A204.1 (cell line): ENCODE results near the gene SRPRA.
A peak's percentile ranks its signal among the peaks of the same experiment; 100 is the strongest.
"Not testable (repeated sequence)": the region's sequence is repeated elsewhere in the genome, so short reads cannot be mapped to it uniquely, and the experiment has no call there.

Source experiments
- FAIRE-seq: peaks from 2 replicates; lab custom pipeline; 2012; peaks lifted over from hg19 to GRCh38; lab: Jason Lieb, UNC

SRPRA gene

DNA sequence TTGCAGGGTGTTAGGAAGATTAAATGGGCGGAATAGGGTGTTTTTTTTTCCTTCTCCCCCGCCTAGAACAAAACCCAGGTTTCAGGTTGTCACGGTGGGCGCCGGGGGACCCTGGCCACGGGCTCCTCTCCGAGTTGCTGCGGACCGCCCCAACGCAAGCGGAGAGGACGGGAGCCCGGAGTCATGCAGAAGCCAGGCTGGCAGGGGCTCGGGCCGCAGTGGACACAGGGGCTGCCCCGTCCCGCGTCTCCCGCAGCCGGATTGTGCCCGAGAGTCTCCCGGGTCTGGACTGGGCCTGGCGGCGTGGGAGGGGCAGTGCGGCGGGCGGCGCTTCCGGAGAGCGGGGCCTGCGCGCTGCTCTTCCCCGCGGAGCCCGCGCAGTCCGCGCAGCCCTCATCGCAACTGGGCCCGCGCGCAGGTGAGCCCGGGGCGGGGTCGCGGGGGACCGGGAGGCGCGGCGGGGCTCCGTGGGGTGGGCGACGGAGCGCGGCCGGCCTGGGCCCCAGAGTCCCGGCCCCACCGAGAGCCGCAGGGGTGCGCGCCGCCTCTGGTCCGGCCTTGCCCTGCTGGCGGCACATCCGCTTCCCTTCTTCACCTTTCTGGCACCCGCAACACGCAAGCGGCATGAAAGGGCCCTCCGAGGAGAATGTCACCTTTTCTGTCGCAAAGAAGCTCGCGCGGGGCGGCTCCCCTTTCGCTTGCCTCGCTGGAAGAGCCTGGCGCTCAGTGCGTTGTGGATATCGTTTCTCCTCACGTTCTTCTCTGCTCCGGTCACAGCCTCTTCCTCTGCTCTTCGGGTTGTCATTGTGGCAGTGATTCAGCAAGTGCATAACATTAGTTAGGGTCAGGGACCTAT is 14.3 kb upstream of the SRPRA start, which contains the start of gene TIRAP:
Gene TIRAP, plus strand, starts transcription at position 358 of the 856 bp plus-strand sequence. CDS start 7,802 bp downstream, outside the sequence.
- FAIRE-seq: no peak

DNA sequence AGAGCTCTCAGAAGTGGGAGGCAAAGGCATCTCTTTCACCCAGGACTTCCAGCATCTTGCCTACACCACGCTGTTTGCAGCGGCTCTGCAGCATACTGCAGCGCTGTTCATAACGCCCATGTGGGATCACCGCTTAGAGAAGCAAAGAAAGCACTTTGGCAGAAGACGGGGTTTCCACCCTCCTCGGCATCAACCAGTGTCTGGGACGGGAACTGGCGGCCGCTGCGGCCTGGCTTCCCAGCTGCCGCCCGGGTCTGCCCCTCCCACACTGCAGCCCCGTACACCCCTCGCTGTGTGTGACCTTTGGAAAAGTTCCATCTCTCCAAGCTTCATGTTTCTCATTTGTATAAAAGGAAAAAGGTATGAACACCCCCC is 13.7 kb upstream of the SRPRA start:
- FAIRE-seq: no peak

DNA sequence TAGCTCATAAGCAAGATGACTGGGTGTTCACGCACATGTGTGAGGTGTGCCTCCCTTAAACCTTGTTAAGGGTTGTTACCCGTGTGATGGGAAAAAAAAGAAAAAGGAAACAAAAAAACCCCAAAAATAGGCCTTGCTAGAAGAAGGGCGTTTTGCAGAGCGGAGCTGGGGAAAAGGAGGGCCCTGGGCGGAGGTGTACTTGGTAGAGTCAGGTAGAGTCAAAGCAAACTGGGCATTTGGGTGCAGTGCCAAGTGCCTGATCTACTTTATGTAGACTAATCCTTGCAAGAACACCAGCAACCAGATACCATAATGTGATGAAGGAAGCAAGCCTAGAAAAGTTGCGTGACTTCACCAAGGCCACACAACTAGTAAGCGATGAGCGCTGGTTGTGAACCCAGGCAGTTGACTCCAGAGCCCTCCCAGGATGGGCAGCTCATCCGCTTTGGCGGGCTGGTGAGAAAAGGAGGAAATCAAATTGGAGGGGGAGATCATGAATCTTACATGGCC is 13.0 kb upstream of the SRPRA start:
- FAIRE-seq: no peak

DNA sequence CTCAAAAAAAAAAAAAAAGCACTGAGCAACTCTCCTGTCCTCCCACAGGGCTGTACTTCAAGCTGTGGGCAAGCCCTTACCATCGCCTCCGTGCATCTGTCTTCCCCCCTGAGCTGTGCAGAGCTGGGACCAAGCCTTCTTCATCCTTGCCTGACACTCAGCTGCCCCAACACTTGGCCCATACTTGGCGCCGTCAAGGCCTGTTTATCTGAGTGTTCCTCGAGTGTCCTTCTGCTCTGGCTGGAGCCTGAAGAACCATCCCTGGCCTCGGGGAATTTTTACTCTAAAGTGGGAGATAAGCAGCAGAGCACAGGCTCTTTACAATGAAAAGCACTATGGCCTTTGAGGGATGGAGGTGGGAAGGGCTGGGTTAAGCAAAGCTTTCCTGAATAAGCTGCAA is 12.6 kb upstream of the SRPRA start:
- no peak for FAIRE-seq

DNA sequence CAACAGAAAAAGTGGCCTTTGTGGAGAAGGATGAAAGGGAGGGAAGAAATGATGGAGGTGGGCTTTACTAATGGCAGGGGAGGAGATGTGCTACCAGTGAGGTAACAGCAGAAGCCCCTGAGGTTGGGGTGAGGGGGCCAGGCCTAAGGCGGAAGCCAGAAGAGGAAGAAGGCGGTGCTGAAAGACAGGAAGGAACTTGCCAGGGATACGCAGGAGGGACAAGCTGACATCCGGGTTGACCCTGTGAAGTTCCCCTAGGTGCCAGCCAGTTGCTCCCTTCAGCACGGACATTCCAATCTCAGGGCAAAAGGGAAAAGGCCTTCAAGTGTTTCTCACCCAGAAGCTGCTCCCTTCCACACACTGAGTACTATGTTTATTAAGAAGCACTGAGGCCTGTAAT is 11.9 kb upstream of the SRPRA start:
- no peak for FAIRE-seq

DNA sequence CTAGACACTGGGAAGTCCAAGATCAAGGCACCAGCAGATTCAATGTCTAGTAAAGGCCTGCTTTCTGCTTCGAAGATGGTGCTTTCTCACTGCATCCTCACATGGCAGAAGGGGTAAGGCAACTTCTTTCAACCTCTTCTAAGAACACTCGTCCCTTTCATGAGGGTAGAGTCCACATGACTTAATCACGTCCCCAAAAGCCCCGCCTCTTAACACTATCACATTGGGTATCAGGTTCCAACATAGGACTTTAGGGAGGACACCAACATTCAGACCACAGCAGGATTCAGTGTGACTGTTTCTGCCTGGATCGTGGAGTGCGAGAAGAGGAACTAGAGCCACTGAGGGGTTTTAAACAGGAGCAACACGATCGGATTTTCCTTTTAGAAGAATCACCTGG is 10.5 kb upstream of the SRPRA start:
- no peak for FAIRE-seq

DNA sequence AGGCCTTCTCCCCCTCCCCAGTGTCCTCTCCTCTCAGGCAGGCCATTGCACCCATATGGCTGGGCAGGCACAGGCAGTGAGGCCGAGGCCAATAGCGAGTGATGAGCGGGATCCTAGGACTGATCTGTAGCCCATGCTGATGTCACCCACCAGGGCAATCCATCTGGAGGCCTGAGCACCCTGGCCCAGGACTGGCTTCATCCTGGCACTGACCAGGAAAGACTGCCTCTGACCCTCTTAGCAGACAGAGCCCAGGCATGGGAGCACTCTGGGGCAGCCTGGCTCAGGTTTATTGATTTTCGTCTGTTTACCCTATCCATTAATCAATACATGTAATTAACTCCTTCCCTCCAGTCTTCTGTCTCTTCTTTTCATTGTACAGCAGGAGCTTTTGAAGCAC is 9.1 kb upstream of the SRPRA start:
- no peak for FAIRE-seq

DNA sequence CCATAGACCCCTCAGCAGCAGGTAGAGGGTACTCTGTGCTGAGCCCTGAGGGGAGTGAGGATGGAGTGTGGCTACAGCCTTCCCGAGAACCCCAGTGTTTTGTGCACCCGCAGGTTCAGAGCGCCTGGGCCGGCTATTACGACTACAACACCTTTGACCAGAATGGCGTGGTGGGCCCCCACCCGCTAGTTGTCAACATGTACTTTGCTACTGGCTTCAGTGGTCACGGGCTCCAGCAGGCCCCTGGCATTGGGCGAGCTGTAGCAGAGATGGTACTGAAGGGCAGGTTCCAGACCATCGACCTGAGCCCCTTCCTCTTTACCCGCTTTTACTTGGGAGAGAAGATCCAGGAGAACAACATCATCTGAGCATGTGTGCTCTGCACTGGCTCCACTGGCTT is 8.6 kb upstream of the SRPRA start:
- FAIRE-seq: no peak

DNA sequence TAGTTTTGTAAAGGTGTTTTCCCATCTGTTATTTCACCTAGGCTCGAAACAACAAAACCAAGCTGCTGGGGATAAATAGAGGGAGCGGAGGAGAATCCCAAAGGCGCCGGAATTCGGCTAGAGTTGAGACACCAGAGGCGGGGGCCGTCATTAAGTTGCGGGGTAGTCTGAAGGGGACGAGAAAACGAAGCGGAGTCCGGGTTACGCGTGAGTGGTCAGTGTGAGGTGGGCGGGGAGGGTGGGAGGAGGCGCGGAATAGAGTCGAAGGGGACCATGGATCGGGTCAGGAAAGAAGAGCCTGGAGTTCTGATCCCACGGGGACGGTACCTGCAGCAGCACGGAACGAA is 361 bp downstream of the SRPRA start:
- no peak for FAIRE-seq

DNA sequence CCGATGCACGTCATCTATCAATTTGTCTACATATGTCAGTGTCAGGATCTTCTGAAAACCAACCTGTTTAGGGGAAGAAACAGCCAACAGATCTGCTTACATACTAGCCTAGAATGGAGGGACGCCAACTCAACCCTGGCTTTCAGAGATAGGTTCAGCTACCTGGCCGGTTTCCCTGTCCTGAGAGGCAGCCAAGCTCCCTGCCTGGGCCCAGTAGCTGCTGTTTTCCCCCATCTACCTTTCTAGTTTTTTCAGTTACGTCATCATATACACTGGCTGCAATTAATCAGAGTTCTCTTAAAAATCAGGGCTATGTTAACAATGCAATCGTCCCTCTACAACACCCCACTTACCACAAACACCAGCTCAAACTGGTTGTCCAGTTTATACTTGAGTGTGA is 1.0 kb downstream of the SRPRA start:
- FAIRE-seq: no peak

DNA sequence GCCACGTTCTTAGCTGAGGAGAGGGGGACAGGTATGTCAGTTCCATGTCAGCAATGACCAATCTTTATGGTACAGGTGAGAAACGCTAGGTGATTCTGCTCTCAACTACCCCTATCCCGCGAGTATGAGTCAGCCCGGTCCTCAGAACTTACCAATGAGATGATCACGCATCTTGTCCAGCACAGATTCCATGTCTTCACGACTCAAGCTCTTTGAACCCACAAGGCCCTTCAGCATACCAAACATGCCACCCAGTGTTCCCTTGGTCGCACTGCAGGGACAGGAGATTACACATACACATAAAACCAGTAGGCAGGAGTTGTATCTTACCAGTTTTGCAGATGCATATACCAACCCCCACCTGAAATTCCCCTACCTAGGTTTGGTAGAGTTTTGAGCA is 2.9 kb downstream of the SRPRA start:
- no peak for FAIRE-seq

DNA sequence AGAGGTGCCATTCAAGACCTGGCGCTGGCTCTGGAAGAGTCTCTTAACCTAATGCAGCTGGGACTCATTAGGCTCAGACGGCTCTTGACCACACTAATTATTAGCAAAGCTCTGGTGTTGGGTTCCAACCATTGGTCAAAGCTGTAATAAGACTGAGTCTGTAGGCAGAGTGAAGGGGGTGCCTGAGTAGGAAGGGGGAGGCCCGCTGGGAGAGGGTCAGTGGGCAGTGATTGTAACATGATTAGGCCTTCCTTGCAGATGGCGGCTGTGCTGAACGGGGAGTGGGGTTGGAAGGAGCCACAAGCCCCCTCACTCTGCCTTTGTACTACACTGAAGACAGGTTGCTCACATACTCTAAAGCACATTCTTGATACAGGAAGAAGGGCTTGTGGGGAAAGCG is 5.2 kb downstream of the SRPRA start:
- no peak for FAIRE-seq

DNA sequence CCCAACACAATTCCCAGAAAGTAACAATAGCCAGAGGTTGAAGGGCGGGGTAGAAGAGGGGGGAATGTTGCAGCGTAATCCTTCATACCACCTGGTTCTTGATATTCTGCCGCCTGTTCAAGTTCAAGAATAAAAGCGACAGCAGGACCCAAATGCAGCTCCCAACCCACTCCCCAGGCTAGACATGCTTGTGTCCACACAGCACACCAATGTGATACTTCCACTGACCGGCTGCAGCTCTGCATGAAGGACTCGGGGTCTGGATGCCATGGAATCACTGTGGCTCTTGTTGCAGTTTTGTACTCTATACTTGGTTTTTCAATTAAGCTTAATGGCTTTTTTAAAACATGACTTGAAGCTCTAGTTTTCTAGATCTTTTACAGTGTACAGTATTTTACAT is 6.5 kb downstream of the SRPRA start:
- FAIRE-seq: no peak

DNA sequence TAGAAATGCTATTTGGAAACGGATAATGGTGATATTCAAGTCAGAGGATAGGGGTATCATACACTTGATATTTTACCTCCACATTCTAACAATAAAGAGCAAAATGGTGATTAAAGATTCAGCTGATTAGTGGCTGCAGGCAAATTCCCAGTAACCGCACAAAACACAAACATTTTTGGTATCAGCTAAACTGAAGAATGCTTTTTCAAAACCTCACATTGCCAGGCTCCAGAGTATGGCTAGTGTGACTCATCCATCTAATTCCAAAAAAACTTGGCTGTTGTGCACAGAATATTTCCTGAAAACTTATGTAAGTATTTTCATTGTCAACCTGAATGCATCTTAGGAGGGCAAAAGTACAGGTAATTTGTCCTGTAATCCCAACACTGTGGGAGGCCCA is 10.9 kb downstream of the SRPRA start:
- FAIRE-seq: no peak

DNA sequence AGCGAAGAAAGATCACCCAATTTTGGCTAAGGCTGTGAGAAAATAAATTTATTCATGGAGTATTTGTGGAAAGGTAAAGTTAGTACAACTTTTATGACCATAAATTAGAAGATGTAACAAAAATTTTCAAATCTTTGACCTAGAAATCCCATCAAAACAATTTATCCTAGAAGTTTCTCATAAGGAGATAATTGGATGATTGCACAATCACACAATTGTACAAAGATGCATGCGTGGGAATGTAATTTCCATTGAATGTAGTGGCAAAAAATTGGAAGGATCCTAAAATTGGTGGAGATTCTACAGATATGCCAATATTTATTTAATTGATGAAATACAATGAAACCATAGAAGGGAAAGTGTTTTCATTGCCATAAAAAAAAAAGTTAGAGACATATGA is 11.6 kb downstream of the SRPRA start:
- no peak for FAIRE-seq

DNA sequence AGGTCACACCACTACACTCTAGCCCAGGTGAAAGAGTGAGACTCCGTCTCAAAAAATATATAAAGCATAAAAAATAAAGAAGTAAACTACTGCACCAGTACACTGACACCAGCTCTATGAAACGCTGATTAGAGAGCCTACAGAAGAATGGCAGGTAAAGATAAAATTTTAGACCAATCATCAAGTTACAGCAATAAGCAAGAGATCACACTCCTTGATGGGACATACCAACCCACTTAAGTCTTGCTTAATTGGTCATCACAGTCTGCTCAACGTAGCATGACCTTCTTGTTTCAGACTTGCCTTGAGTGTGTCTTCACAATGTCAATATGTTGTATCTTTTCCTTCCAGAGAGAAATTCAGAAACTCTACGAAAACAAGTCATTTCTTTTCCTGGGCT is 12.5 kb downstream of the SRPRA start:
- no peak for FAIRE-seq

DNA sequence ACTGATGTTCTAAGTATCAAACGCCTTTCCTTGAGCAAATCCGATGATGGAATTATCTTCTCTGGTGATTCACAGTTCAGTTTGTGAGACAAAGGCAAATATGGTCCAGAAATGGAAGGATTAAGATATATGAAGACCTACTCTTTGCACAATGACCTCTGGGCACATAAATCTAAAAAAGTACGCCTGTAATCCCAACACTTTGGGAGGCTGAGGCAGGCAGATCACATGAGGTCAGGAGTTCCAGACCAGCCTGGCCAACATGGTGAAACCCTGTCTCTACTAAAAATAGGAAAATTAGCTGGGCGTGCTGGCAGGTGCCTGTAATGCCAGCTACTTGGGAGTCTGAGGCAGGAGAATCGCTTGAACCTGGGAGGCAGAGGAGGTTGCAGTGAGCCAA is 13.2 kb downstream of the SRPRA start:
- not testable (repeated sequence) for FAIRE-seq

DNA sequence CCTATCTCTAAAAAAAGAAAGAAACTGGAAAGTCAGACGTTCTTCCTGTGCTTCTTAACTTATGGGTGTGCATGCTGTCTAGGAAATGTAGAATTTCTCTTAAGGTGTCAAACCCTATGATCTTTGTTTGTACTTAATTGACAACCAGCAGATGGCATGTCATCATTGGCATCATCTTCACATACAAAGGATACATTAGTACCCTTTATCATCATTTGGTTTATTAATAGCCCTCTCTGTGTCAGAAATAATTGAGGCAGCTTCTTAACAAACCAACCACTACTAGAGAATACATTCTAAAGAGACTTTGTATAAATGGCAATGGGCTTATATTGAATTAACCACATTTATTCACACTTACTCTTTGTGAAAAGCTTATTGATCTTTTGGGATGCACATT is 13.9 kb downstream of the SRPRA start:
- FAIRE-seq: no peak

DNA sequence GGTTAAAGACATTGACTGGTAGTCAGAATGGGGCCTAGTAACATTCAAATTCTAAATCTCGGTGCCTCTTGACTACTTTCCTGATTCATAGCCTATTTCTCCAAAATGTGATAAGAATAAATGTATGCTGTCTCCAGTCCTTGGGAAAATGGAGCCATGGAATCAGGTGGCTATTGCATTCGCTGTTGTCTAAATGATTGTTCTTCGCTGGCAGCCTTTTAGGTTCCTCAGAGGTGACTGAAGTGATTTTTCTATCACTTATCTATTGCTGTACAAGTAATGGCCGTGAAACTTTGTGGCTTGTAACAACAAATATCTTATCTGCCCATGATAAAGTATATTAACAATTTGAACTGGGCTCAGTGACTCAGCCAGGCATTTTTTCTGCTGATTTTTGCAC is 15.4 kb downstream of the SRPRA start:
- FAIRE-seq: no peak

DNA sequence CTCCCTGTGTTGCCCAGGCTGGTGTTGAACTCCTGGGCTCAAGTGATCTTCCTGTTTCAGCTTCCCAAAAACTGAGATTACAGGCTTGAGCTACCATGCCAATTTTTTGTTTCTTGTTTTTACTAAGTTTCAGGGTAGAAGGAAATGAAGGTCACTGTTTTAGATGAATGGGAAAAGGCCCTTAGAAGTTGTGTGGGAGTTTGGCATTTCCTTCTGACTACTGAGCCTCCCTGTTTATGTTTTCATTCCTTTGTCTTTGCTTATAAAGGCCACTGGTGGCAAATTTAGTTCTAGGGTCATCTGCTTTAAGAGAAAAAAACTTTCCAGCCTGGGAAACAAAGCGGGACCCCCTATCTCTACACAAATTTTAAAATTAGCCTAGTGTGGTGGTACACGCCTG is 22.1 kb downstream of the SRPRA start:
- no peak for FAIRE-seq

DNA sequence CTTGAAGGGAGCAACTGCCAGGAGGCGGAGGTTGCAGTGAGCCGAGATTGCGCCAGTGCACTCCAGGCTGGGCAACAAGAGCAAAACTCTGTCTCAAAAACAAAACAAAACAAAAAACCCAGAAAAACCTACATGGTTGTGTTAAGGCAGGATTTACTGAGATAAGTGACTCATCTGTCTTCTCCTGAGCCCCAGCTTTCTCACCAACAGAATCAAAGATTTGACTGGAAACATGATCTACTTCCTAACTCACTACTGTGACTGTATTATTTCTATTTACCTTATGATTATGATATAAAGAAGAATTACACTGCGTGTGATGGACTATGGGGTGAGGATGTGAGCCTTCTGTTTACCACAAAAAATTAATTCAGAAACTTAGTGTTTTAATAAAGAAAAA is 35.3 kb downstream of the SRPRA start:
- FAIRE-seq: no peak

DNA sequence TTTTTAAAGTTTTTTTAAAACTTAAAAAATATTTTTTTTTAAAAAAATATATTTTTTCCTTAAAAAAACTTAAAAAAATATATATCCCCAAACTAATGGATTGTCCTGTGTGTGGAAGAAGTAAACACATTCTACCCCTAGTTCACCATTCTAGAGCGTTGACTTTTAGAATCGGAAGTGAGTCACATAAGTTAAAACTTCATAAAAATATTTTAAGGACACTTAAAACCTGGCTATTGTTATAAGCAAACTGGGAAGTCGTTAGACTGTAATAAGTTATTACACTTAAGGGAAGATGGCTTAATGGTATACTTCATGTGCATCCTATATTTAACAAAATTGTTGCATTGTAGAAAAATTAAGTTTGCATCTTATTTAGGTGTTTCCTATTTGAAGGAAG is 36.0 kb downstream of the SRPRA start:
- FAIRE-seq: peak; percentile 69

DNA sequence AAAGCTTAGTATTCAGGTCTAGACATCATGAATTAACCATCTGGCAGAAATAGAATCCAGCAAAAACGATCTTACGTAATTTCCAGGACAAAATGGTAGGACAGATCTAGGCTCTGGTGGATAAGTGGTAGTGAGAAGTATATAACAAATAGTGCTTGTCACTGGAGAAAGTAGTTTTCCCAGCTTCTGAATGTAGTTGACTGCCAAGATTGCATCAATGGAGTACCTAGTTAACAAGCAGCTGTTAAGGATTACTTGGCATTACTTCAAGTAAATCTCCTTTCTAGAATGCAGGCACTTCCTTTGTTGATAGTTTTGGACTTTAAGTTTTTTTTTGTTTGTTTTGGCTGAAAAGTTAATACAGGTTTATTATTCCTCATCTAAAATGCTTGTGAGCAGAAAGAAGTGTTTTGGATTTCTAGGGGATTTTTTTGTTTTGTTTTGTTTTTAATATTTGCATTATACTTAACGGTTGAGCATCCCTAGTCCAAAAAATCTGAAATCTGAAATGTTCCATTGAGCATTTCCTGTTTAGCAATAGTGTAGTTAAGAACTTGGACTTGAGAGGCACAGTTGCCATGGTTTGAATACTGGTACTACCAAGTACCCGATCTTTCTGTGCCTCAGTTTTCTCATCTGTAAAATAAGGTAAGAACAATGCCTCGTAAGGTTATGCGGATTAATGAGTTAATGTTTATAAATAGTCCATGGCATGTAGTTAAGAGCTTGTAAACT is 36.8 kb downstream of the SRPRA start:
- FAIRE-seq: no peak
